ENCODE measurements around the gene TSC2. TPM values are rescaled to one million over a fixed set of nuclear protein-coding genes. Genes with fewer than 3 reads are reported as not detected.

The TSC2 gene
- total RNA-seq: 33.6 and 45.9 TPM in 2 replicates

GRCh38 chr16:2047330-2048115 lies at the start of gene TSC2, which contains the start of gene NTHL1:
Gene TSC2, plus strand, starts transcription at chr16:2047985. Its CDS starts 631 bp downstream, at chr16:2048616.
Gene NTHL1, minus strand, starts transcription at chr16:2047834. Its CDS starts 11 bp downstream, at chr16:2047823.

GRCh38 chr16:2009791-2010510 lies 37.8 kb upstream of the TSC2 start, which contains the start of gene ZNF598:
Gene ZNF598, minus strand, starts transcription at chr16:2009821.

GRCh38 chr16:2019518-2019920 lies 28.3 kb upstream of the TSC2 start, which contains the start of gene NPW:
Gene NPW, plus strand, starts transcription at chr16:2019785.

GRCh38 chr16:2026461-2027023 lies 21.2 kb upstream of the TSC2 start, which contains the start of gene NHERF2:
Gene NHERF2, plus strand, starts transcription at chr16:2026902. Its CDS starts 104 bp downstream, at chr16:2027006.

GRCh38 chr16:2135770-2136490 lies 88.1 kb downstream of the TSC2 start, which contains the start of gene PKD1:
Gene PKD1, minus strand, starts transcription at chr16:2135898. Its CDS starts 209 bp downstream, at chr16:2135689.

Other genes with a start within 250 kb of the TSC2 start
- 16.1 and 36.5 TPM in 2 replicates for gene HAGH, start 221.2 kb upstream of the TSC2 start, total RNA-seq
- 32.1 and 32.4 TPM in 2 replicates for gene FAHD1, start 220.8 kb upstream of the TSC2 start, total RNA-seq
- gene MEIOB, start 175.8 kb upstream of the TSC2 start, total RNA-seq: 0.34 TPM in 1 of 2 replicates, not detected in the other
- 0.12 and 0.34 TPM in 2 replicates for gene HS3ST6, start 129.6 kb upstream of the TSC2 start, total RNA-seq
- gene MSRB1, start 104.8 kb upstream of the TSC2 start, total RNA-seq: 8.9 and 9.4 TPM in 2 replicates
- not detected in 2 replicates for gene RPL3L, start 93.3 kb upstream of the TSC2 start, total RNA-seq
- gene NDUFB10, start 88.4 kb upstream of the TSC2 start, total RNA-seq: 234 and 254 TPM in 2 replicates
- 4,233 and 5,666 TPM in 2 replicates for gene RPS2, start 83.2 kb upstream of the TSC2 start, total RNA-seq
- gene RNF151, start 81.1 kb upstream of the TSC2 start, total RNA-seq: not detected in 2 replicates
- 27.9 and 35.8 TPM in 2 replicates for gene TBL3, start 75.9 kb upstream of the TSC2 start, total RNA-seq
- gene NOXO1, start 66.5 kb upstream of the TSC2 start, total RNA-seq: 2.1 TPM in 1 of 2 replicates, not detected in the other
- 11.4 and 28.1 TPM in 2 replicates for gene GFER, start 63.8 kb upstream of the TSC2 start, total RNA-seq
- 1.3 and 1.4 TPM in 2 replicates for gene SYNGR3, start 58.0 kb upstream of the TSC2 start, total RNA-seq
- gene ZNF598, start 38.2 kb upstream of the TSC2 start, total RNA-seq: 31.0 and 49.6 TPM in 2 replicates
- gene NPW, start 28.2 kb upstream of the TSC2 start, total RNA-seq: 1.6 and 8.7 TPM in 2 replicates
- 19.3 and 52.7 TPM in 2 replicates for gene NHERF2, start 21.1 kb upstream of the TSC2 start, total RNA-seq
- 19.2 and 23.6 TPM in 2 replicates for gene NTHL1, start 151 bp upstream of the TSC2 start, total RNA-seq
- gene PKD1, start 87.9 kb downstream of the TSC2 start, total RNA-seq: 177 and 192 TPM in 2 replicates
- 1.9 TPM in 1 of 2 replicates, not detected in the other for gene RAB26, start 100.6 kb downstream of the TSC2 start, total RNA-seq
- 59.3 and 62.7 TPM in 2 replicates for gene TRAF7, start 107.8 kb downstream of the TSC2 start, total RNA-seq
- under 0.01 and 1.0 TPM in 2 replicates for gene CASKIN1, start 148.6 kb downstream of the TSC2 start, total RNA-seq
- 76.2 and 97.6 TPM in 2 replicates for gene MLST8, start 157.5 kb downstream of the TSC2 start, total RNA-seq
- gene BRICD5, start 162.9 kb downstream of the TSC2 start, total RNA-seq: 0.09 and 0.70 TPM in 2 replicates
- 9.9 and 15.4 TPM in 2 replicates for gene PGP, start 166.9 kb downstream of the TSC2 start, total RNA-seq
- 22.1 and 25.4 TPM in 2 replicates for gene E4F1, start 175.6 kb downstream of the TSC2 start, total RNA-seq
- gene DNASE1L2, start 188.5 kb downstream of the TSC2 start, total RNA-seq: 0.26 TPM in 1 of 2 replicates, not detected in the other
- gene ECI1, start 203.6 kb downstream of the TSC2 start, total RNA-seq: 89.5 and 90.8 TPM in 2 replicates
- gene RNPS1, start 220.1 kb downstream of the TSC2 start, total RNA-seq: 97.6 and 141 TPM in 2 replicates

All from pericardium fibroblast (primary cell).